ENCODE measurements around the gene SLC9A5.

GRCh38 chr16:67211674-67212073 is 37.1 kb upstream of the SLC9A5 start:
- TF ChIP-seq CTCF (IDR thresholded peaks at IDR 0.05; ENCODE audit: borderline replicate concordance, extremely low read depth, low read length, poor library complexity, severe bottlenecking), result no peak
- TF ChIP-seq EZH2 (IDR thresholded peaks at IDR 0.05; ENCODE audit: borderline replicate concordance, low read depth, low read length, severe bottlenecking), result no peak
